ENCODE results near the gene KDM3B.
"Not testable (repeated sequence)": the region's sequence is repeated elsewhere in the genome, so short reads cannot be mapped to it uniquely, and the experiment has no call there.

The KDM3B gene

DNA sequence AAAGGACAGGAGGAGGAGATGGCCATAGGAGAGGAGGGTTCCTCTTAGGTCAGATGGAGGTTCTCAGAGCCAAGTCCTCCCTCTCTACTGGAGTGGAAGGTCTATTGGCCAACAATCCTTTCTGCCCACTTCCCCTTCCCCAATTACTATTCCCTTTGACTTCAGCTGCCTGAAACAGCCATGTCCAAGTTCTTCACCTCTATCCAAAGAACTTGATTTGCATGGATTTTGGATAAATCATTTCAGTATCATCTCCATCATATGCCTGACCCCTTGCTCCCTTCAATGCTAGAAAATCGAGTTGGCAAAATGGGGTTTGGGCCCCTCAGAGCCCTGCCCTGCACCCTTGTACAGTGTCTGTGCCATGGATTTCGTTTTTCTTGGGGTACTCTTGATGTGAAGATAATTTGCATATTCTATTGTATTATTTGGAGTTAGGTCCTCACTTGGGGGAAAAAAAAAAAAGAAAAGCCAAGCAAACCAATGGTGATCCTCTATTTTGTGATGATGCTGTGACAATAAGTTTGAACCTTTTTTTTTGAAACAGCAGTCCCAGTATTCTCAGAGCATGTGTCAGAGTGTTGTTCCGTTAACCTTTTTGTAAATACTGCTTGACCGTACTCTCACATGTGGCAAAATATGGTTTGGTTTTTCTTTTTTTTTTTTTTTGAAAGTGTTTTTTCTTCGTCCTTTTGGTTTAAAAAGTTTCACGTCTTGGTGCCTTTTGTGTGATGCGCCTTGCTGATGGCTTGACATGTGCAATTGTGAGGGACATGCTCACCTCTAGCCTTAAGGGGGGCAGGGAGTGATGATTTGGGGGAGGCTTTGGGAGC, 115.9 kb downstream of the KDM3B start:
- DNase-seq (ENCODE audit: low spot score), result peak; percentile 28

DNA sequence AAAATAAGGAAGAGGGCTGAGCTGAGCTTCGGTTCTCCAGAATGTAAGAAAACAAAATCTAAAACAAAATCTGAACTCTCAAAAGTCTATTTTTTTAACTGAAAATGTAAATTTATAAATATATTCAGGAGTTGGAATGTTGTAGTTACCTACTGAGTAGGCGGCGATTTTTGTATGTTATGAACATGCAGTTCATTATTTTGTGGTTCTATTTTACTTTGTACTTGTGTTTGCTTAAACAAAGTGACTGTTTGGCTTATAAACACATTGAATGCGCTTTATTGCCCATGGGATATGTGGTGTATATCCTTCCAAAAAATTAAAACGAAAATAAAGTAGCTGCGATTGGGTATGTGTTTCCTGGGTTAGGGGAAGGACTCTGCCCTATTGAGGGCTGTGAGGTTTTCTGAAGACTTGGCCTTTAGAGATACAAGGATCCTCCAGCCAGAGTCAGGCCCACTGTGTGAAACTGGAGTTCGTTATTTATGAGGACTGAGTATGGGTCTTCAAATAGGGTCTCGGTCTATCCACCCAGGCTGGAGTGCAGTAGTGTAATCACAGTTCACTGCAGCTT, 116.6 kb downstream of the KDM3B start:
- no peak for DNase-seq (ENCODE audit: low spot score)

GRCh38 chr5:138469540-138470321, 117.2 kb downstream of the KDM3B start:
- peak; percentile 60 for DNase-seq (ENCODE audit: low spot score)

DNA sequence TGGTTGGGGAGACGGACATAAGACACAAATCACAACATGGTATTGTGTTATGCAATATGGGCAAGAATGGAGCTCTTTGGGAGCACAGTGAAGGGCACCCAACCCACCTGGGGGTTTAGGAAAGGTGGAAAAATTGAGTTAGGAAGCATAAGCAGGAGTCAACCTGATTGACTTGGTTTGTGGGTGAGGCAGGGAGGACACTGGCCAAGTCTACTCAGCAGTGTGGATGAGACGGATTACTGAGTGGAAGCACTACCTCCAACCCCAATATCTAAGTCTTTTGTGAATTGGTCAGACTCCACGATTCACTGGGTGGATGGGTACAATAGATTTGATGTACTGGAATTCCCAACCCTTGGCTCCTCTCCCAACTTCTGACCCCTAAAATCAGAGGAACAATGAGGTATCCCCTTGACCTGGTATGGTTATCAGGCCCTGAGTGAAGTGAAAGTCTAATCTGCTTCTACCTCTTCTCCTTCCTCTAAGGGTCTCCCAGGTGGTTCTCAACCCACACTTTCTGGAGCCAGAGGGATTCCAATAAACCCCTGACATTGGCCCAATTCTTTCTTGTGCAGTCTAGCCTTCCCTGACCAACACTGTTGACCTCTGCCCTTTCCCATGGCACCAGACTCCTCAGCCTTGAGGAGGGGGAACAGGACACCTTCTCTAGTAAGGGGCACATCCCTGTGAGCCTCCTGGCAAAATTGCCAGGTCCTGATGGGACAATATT, 118.0 kb downstream of the KDM3B start:
- DNase-seq (ENCODE audit: low spot score), result peak; percentile 29

DNA sequence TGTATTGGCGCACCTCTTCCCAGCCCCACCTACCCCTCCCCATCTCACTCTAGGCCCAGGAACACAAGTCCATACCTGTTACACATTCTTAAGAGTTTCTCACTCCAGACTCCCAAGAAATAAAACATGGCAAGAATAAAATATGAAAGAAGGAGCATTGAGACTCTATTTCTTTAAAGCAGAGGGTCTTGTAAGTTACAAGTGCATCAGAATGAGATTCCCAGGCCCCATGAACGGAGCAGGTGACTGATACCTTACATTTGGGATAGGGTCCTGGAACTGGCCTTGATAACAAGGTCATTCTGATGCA, 118.5 kb downstream of the KDM3B start:
- DNase-seq (ENCODE audit: low spot score), result no peak

GRCh38 chr5:138472353-138472752, 119.9 kb downstream of the KDM3B start:
- DNase-seq (ENCODE audit: low spot score), result no peak

DNA sequence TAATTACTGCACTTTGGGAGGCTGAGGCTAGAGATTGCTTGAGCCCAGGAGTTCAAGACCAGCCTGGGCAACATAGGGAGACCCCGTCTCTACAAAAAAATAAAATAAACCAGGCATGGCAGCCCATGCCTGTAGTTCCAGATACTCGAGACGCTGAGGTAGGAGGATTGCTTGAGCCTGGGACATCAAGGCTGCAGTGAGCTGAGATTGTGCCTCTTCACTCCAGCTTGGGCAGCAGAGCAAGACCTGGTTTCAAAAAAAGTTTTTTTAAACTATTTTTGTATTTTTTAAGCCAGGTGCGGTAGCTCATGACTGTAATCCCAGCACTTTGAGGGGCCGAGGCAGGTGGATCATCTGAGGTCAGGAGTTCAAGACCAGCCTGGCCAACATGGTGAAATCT, 120.7 kb downstream of the KDM3B start:
- DNase-seq (ENCODE audit: low spot score), result not testable (repeated sequence)

DNA sequence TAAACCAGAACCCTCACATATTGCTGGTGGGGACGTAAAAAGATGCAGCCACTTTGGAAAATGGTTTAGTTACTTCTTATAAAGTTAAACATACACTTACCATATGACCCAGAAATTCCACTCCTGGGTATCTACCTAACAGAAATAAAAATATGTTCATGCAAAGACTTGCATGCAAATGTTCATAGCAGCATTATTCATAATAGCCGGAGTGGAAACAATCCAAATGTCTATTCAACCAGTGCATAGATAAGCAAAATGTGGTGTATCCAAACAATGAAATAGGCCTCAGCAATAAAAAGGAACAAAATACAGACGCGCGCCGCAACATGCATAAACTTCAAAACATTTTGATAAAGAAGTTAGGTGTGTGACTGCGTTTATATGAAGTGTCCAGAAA, 124.4 kb downstream of the KDM3B start:
- DNase-seq (ENCODE audit: low spot score), result no peak

DNA sequence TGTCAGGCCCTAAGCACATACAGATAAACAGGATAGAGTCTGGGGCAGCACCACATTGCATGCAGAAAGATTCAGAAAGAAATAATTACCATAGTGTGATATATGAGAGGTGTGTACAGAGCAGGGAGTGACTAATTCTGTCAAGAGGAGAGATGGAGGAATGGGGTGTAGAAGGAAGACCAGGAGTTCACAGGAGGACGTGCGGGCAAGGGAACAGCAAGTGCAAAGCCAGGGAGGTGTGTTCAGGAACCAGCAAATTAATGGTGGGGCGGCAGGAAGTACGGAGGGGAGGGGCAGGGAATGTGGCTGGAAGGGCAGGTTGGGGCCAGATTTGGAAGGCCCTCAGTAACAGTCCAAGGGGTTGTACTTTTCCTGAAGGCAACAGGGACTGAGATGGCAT, 130.2 kb downstream of the KDM3B start:
- DNase-seq (ENCODE audit: low spot score), result no peak
